ENCODE measurements around the gene ZNF394.

ZNF394 gene

DNA sequence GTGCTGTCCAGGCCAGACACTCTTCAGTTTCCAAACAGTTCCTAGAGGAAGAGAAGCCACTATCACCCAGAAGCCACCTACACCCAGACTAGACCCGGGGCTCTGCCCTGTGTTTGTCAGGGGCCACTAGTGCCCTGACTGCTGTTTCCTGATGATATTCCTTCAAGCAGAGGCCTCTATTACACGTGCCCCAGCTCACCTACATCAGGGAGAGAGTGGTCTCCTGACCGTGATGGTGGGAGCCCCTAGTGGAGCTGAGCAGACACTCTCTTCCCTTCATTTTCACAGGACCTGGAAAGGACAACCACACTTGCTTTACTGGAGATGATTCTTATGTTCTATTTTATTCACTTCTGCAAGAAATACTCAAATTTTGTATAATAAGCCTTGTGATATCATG is 9.2 kb downstream of the ZNF394 start:
- no peak for DNase-seq

DNA sequence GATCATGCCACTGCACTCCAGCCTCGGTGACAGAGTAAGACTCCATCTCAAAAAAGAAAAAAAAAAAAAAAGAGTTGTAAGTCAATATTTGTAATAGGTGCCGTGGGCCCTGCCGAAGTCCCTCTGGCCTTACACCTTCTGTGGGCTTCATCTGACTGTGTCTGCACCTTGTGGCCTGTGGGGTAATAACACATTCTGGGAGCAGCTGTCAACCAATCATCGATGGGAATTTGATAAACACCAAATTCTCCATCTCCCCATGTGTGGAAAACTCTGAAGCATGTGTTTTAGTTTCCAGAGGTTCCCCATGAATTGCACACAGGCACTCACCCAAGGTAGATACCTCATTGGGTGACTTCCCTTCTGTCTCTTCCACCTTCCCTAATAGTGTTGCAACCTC is 10.8 kb downstream of the ZNF394 start:
- no peak for DNase-seq

DNA sequence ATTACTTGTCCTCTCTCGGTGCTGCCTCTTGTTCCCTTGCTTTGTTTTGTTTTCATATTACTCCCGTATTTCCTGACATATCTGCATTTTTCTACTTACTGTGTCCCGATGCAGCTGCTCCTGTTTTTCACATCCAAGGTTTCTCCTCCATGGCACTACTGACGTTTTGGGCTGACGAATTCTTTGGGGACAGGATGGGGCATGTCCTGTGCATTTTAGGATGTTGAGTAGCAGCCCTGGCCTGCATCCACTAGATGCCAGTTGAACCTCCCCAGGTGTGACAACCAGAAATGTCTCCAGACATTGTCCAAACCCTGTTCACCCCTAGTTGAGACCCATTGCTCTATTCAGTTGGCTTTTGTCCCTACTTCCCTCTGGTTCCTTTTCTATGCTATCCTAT is 15.0 kb downstream of the ZNF394 start:
- no peak for DNase-seq

DNA sequence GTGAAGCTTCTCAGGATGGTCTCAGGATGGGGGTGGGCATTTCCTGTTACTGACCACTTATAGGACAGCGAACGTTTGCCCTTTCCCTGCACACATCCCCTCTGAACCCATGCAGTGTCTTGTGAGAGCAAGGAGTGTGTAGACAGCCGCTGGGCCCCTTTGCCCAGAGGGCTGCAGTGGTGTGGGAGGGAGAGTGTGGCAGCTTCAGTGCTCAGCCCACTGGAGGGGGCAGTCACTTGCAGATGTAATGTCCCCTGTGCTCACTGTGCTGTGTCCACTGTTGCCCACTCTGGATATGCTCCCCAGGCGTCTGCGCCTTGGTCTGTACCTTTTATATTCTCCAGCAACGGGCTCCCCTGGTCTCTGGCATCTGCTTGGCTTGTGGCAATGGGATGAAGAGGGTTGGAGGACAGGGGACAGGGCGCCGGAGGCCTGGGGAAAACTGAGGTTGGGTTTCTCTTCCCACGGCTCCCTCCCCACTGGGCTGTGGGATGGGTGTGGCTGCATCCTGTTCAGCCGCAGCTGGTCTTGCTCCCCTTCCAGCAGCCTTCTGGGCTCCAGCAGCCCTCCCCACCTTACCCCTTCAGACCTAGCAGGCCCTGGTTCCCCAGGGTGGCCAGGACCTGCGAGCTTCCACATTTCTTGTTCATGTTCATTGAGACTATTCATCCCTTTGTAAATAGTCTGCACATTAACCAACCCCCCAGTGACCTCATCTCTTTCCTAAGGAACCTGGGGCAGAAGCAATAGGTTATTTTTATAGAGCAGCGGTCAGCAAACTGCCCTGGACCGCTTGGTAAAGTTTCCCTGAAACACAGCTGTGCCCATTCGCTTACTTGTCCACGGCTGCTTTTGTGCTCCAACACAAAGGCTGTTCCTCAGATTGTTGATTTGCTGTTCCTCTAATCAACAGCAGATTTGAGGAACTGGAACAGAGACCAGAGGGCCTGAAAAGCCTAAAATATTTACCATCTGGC is 21.3 kb downstream of the ZNF394 start:
- DNase-seq = no peak

DNA sequence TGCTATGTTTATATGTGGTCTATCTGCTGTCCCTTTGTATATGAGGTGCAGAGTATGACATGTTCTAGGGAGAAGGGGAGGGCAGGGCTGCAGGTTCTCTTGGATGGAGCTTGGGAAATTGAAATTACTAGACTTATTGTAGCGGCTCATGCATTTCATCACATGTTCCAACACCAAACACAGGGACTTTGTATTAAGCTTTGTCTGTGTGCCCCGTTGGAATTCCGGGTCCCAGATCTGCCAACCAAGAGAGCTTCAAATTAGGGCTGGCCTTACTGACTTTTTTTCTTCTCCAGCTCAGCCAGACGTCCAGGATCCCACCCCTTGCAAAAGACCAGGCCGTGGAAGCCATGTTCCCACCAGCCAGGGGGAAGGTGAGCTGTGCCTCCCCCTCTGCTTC is 24.0 kb downstream of the ZNF394 start:
- DNase-seq = no peak

DNA sequence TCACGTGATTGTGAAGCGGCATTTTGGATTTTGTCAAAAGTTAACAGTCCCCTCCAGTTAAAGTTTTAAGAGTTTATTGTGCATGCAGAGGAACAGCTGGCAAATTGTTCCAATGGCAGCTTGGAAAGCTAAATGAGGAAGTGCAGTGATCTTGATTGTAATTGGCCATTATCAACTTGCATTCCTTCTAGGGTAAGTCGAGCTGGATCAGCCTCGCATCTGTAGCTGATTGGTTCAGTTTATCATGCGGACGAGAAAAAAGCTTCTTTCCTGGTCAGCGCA is 26.8 kb downstream of the ZNF394 start:
- no peak for DNase-seq

DNA sequence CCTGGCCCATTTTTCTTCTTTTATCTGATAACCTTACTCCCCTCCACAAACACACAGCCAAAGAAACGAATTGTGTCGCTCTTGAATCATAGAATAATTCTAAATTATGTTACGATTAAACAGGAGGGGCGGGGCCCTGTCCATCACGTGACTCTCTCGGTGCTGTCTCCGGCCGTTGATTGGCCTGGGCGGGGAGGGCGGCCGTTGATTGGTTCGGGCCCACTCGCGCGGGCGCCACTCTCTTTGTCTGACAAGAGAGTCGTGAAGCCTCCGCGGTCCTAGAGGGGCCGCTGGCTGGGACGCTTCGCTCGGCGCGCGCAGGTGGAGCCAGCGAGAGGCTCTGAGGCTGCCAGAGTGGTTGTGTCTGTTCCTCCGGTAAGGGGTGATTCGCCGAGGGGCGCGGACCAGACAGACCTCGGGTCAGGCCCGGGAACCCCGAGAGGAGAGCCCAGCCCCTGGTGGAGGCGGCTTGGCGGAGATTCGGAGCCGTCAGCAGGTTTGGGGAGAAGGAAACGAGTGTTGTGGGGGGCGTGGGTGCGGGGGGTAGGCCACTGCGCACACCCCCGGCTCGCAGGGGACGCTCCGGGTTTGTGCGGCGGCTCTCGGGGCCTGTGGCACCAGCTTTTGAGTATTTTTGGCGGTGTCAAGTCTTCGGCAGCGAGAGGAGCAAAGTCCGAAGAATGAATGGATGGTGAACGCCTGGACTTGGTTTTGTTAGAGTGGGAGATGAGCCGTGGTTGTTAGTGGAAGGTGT is 27.3 kb downstream of the ZNF394 start, which contains the start of gene ZNF789:
Gene ZNF789 (plus strand): TSS at position 330 of the 754 bp plus-strand sequence. CDS start 3,567 bp downstream, outside the sequence.
- DNase-seq = peak; percentile 92 to 96

DNA sequence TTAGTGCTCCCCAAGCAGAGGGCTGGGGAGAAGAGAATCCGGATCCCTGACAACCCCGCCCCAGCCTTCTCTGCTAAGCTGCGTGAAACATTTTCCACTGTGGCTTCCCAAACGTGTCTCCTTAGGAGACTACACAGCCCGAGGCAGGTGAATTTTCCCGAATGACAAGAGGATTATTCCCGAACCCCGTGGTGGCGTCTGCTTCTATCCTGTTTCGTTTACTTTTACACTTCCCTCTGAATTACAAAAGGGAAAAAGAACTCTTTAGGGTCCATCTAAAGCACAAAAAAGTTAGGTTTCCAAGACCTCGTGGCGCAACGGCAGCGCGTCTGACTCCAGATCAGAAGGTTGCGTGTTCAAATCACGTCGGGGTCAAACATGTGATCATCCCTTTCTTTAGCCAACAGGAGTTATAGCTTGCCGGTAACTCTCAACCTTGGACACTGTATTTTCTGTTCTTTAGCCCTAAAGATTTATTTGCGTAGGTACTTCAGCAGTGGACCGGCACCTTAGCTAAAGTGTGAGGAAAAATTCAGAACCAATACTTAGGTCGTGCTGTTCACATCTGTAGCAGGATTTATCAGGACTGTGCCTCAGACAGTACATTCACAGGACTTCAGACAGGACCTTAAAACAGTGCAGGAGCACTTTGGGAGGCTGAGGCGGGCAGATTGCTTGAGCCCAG is 30.6 kb downstream of the ZNF394 start:
- DNase-seq = no peak

DNA sequence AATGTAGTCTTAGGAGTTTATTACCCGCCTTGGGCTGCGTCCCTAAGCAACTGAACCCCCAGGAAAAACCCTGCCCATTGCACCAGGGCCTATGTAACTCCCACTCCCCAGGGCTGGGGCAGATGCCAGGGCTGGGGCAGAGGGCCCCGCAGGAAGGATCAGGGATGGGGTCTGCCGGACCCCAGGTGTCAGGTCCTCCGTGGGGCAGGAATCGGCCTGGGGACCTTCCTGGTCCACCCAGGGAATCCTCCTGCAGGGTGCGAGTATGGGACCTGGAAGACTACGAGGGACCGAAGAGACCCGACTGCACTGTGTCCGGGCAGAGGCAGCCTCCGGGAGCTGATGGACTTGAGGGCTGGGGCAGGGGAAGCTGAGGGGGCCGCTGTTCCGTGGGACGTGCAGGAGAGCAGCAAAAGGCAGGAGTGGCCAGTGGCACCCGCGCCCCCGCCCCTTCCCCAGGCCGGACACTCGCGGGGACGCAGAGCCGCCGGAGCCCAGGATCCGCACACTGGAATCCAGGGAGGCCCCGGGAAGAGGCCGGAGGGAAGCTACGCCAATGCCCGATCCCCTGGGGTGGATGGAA is 31.7 kb downstream of the ZNF394 start:
- no peak for DNase-seq

DNA sequence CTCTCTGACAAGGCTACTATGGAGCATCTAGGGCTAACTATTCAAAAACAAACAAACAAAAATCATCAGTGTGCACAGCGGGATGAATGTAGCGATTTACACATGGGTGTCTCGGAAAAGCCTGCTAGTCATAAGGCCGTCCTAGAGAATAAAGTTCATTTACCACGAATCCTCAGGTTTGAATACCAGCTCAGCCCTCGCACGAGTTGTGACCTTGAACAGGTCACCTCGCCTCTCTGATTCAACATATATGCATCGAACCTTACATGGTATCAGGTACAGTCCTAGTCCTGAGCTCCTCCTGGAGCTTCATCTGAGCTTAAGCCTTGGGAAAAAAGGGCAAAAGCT is 34.7 kb downstream of the ZNF394 start:
- no peak for DNase-seq

DNA sequence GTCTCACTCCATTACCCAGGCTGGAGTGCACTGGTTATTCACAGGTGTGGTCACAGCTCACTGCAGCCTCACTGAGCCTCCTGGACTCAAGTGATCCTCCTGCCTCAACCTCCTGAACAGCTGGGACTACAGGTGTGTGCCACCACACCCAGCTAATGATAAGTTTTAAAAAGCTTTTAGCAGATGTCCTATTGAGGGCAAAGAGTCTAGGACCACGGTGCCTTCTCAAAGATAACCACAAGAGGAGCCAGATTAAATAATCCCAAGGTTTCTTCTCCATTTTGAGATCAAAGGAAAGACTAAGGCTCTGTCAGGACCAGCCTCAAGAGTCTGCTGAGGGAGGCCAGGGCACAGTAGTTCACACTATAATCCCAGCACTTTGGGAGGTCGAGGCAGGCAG is 38.9 kb downstream of the ZNF394 start:
- DNase-seq = no peak

DNA sequence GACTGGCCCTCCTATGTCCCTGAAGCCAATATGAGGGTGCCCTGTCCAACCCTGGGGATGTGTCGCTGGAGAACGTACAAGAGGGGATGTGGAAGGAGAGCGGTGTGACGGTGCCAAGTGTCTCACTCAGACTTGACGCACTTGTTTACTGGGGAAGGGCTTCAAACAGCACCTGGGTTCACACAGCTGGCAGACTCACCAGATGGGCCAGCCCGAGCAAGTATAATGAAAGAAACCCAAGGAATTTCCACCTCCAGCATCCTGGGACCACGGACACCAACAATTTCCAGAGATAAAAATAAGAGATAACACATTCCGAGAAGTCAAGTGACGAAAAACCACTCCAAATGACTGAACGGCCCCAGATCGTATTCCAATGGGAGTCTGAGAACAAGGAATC is 39.4 kb downstream of the ZNF394 start:
- DNase-seq = no peak

DNA sequence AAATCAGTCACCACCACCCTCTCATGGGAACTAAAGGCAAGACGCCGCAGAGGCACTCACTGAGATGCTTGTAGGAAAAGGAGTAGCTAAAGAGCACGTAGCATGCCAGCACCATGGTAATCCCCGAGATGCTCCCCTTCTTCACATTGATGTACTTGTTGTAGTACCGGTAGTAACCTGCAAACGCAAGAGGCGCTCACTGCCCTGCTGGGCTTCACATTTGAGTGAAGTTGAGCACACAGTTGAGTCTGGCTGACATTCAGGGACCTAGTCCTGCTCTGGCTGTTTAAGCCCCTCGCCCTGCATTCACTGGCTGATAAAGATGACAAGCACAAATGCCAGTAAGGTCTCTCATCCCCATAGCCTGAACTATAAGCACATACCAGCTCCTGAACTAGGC is 41.0 kb downstream of the ZNF394 start:
- no peak for DNase-seq

DNA sequence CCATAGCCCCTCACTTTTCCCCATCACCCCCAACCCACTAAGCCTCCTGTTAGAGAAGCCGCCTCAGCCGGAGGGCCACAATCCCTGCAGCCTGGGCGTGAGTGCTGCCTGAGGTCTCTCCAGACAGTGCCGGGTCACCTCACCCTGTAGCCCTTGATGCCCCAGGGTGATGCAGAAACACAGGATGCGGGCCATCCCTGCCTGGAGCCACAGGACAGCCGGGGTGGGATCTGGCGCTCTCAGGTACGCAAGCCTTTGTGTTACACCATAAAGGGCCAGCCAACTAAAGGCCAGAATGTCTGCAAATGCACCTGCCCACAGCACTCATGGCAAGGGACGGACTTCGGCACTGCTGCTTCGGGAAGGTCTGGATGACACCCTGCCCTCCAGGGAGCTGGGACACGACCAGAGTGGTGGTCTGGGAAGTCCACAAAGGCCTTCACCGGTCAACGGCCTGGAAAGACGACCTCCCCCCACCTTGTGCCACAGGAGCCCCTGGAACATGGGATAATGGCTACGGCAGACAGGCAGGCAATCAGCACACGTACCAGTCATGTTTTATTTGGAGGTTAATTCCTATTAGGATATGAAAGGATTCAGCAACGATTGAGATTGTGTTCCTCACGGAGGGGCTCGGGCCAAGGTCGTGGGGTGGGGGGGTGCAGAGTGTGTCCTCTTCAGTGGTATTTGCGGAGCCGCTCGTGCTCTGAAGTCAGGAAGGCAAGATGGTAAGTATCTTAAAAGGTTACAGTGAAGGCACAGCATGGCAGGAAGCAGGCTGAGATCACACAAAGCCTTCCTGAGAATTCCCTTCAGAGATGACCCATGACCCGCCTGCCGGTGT is 42.2 kb downstream of the ZNF394 start:
- no peak for DNase-seq

DNA sequence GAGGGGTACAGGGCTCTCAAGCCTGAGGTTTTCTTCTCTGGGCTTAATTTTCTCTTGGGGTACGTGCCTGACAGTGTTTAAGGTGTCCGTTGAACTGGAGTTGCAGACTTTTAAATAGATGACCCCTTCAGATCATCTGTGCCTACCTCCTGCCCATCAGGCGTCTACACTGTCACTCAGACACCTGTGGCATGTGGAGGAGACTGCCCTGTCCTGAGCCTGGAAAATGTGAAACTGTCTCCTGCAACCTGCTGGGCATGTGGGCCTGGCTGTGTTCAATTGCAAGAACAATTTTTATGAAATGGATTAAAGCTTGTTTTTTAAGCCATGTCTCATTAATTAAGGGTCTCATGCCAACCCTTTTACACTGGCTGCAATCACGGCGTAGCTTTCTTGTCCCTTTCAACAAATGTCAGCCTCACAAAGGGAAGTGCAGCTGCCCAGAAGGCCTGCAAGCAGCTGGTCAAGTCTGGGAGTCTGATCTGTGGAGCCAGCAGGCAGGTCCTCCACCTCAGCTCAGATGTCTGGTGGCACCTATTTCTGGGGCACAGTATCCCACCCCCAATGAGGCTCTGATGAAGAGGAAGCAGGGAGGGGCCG is 42.9 kb downstream of the ZNF394 start:
- DNase-seq = no peak

DNA sequence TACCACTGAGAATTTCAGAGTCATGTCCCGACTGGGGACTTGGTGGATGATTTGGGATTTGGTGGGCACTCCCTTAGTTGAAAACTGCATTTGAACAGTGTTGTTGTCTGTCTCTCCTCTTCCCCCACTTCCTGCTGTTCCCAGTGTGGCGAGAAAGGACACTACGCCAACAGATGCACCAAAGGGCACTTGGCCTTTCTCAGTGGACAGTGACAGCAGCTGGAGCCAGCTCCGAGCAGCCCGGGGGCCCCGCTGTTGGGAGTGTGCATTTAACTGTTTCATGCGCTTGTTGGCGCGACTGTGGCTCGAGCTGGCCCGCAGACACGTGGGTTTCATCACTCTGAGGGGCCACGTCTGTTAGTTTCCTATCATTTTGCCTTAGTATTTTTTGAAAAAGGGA is 43.8 kb downstream of the ZNF394 start:
- no peak for DNase-seq

DNA sequence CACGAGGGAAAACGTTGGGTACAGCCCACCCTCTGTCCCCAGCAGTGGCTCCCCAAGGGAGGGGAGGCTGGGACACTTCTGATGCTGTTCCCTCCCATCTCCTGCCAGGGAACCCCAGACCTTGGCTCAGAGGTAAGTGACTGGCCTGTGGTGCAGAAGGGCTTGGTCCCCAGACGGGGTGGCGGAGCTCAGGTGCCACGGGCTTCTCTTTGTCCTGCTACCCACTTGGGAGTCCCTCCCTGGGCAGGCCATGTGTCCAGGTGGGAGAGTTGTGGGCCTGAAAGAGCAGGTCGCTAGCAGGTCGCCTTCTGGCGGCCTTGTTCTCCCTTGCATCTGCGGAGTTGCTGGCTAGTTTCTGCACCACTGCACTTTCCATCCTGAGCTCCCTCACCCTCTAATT is 44.2 kb downstream of the ZNF394 start:
- no peak for DNase-seq

DNA sequence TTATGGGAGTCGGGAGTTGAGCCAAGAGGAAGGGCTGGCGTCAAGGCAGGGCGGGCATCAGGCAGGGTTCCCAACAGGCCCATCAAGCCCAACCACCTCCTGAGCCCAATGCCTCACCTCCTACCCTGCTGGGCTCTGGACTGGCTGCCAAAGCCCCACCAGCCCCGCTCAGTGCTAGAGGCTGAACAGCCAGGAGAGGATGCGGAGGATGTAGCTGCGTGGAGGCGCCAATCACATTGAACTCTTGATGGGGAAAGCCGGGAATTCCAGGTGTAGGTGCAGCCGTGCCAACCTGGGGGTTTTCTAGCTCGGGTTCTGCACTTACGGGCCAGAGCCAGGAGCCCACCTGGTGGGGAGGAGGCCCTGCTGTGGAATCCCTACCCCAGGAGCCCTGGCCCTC is 47.0 kb downstream of the ZNF394 start:
- DNase-seq = no peak

DNA sequence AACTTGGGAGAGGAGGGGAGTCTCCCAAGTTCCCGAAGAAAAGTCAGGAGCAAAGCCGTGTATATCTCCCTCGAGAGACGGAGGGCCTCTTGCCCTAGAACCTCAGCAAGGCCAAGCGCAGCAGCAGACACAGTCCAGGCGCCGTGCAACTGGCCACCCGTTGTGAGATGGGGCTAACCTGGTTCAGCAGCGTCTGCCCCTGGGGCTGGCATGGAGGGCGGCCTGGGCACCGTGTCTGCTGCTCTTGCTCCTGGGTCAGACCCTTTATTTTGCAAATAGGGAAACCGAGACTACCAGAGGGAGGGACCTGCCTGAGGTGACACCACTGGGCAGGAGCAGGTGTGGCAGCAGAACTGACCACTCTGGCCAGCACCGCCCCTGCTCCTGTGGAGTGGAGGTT is 47.5 kb downstream of the ZNF394 start:
- no peak for DNase-seq

DNA sequence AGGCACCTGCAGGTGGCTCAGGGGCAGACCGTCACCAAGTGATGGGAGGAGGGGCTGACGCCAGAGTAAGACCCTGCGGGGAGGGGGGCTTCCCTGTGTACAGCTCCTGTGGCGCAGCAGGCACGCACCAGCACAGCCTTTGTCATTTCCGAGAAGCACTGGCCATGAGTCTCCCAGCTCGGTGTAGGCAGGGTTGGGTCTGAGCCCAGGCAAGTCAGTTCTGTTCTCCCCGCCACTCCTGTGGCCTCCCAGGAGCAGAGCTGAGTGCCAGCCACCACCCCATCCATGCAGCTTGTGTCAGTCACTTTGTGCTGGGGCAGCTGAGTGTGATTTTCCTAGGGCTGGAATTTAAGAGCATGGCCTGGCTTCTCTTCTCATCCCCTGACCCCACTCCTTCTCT is 48.1 kb downstream of the ZNF394 start:
- DNase-seq = peak in 1 of 2 donors; percentile 9

DNA sequence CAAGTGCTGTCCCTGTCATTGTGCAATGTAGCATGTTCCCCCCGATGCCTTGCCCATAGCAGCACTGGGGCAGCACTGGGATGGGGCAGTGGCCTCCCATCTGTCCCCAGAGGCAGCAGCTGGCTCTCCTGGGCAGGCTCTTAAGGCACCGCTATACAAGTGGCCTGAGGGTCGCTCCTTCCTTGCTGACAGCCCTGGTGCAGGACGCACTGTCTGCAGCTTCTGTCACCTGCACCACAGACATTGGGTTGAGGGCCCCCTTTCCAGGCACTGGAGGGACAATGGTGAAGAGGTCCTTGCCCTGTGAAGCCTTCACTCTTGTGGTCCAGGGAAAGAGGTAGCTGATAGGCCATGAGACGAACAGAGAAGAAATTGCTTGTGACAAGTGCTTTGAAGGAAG is 50.8 kb downstream of the ZNF394 start:
- DNase-seq = no peak

DNA sequence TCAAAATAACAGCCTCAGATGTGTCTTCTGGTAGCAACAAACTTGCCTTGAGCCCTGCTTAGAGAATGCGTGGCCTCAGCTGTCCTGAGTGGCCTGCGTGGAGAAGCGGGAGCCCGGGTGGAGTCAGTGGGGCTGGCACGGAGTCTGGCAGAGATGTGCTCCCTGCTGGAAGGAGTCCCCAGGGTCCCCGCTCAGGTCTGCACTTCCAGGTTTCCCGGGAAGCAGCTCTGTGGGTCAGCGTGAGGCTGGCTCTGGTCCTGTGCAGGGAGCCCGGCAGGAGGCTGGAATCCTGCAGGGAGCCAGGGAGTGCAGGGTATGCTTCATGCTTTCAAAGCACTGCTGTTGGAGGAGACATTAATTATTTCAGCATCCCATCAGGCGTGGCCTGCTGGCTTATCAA is 51.2 kb downstream of the ZNF394 start:
- DNase-seq = no peak

Data from hippocampal formation (tissue), 2 donors.